ENCODE data around the gene LGR6. TPM values are rescaled to one million over a fixed set of nuclear protein-coding genes. Genes with fewer than 3 reads are reported as not detected.

The LGR6 gene
- polyA plus RNA-seq, 1 donor from 2014 or later: not detected

DNA sequence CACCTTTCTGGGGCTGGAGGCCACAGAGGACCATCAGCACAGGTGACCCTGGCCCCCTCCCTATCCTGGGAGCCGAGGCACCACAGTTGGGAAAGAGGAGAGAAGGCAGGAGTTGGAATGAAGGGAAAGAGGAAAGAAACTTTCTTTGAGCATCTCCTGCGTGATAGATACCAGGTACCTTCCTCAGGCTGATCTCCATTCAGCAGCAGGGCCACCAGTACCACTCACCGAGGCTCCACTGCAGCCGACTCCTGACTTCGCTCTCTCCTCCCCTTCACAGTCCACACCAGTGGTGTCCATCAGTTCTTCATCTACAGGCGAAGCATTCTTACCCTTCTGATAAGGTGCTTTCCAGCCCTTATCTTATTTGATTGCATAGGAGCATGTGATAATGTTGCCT lies 55.3 kb downstream of the LGR6 start:
- no peaks in the 10 kb centered on the region for H3K9me2 ChIP-seq (ENCODE audit: insufficient read depth, low read length)
- H3K4me3 ChIP-seq (ENCODE audit: low read length): no peak overlapping the region
- no peaks in the 10 kb centered on the region for H3K36me3 ChIP-seq (ENCODE audit: insufficient read depth, low read length)
- no peak overlapping the region for H3K27ac ChIP-seq (ENCODE audit: low read length)
- H2AFZ ChIP-seq (ENCODE audit: low read depth, low read length): no peak overlapping the region
- H3K4me2 ChIP-seq (ENCODE audit: low read length): no peak overlapping the region
- H3K79me2 ChIP-seq (replicated peaks; ENCODE audit: insufficient read depth, low read length): no peaks in the 10 kb centered on the region
- no peak overlapping the region for H3K9ac ChIP-seq (ENCODE audit: low read length)
- no peaks in the 10 kb centered on the region for H3F3A ChIP-seq (ENCODE audit: insufficient read depth, low read length, poor library complexity, severe bottlenecking)
- H4K20me1 ChIP-seq (ENCODE audit: insufficient read depth): no peaks in the 10 kb centered on the region
- no peak for TF ChIP-seq TAF1 (IDR thresholded peaks at IDR 0.05; ENCODE audit: low read depth)
- TF ChIP-seq EP300 (conservative IDR thresholded peaks at IDR 0.05; ENCODE audit: poor library complexity, severe bottlenecking): no peak
- TF ChIP-seq, protein P1, sequence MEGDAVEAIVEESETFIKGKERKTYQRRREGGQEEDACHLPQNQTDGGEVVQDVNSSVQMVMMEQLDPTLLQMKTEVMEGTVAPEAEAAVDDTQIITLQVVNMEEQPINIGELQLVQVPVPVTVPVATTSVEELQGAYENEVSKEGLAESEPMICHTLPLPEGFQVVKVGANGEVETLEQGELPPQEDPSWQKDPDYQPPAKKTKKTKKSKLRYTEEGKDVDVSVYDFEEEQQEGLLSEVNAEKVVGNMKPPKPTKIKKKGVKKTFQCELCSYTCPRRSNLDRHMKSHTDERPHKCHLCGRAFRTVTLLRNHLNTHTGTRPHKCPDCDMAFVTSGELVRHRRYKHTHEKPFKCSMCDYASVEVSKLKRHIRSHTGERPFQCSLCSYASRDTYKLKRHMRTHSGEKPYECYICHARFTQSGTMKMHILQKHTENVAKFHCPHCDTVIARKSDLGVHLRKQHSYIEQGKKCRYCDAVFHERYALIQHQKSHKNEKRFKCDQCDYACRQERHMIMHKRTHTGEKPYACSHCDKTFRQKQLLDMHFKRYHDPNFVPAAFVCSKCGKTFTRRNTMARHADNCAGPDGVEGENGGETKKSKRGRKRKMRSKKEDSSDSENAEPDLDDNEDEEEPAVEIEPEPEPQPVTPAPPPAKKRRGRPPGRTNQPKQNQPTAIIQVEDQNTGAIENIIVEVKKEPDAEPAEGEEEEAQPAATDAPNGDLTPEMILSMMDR (IDR thresholded peaks at IDR 0.05; ENCODE audit: poor library complexity, severe bottlenecking): no peak
- TF ChIP-seq MXI1 (conservative IDR thresholded peaks at IDR 0.05; ENCODE audit: poor library complexity, severe bottlenecking): no peak
- no peak for TF ChIP-seq SMC3 (conservative IDR thresholded peaks at IDR 0.05; ENCODE audit: poor library complexity)
- no peak for TF ChIP-seq RAD21 (conservative IDR thresholded peaks at IDR 0.05)
- no peak for TF ChIP-seq POLR2AphosphoS5 (IDR thresholded peaks at IDR 0.05)
- TF ChIP-seq EZH2 (IDR thresholded peaks at IDR 0.05; ENCODE audit: borderline replicate concordance, insufficient read depth, low read length, poor library complexity, severe bottlenecking): no peak
- TF ChIP-seq, protein P2, sequence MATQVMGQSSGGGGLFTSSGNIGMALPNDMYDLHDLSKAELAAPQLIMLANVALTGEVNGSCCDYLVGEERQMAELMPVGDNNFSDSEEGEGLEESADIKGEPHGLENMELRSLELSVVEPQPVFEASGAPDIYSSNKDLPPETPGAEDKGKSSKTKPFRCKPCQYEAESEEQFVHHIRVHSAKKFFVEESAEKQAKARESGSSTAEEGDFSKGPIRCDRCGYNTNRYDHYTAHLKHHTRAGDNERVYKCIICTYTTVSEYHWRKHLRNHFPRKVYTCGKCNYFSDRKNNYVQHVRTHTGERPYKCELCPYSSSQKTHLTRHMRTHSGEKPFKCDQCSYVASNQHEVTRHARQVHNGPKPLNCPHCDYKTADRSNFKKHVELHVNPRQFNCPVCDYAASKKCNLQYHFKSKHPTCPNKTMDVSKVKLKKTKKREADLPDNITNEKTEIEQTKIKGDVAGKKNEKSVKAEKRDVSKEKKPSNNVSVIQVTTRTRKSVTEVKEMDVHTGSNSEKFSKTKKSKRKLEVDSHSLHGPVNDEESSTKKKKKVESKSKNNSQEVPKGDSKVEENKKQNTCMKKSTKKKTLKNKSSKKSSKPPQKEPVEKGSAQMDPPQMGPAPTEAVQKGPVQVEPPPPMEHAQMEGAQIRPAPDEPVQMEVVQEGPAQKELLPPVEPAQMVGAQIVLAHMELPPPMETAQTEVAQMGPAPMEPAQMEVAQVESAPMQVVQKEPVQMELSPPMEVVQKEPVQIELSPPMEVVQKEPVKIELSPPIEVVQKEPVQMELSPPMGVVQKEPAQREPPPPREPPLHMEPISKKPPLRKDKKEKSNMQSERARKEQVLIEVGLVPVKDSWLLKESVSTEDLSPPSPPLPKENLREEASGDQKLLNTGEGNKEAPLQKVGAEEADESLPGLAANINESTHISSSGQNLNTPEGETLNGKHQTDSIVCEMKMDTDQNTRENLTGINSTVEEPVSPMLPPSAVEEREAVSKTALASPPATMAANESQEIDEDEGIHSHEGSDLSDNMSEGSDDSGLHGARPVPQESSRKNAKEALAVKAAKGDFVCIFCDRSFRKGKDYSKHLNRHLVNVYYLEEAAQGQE (IDR thresholded peaks at IDR 0.05; ENCODE audit: borderline replicate concordance): no peak
- H3K27me3 ChIP-seq (ENCODE audit: insufficient read depth, low read depth, low read length): no peaks in the 10 kb centered on the region
- H3K9me3 ChIP-seq (ENCODE audit: low read length): no peaks in the 10 kb centered on the region

DNA sequence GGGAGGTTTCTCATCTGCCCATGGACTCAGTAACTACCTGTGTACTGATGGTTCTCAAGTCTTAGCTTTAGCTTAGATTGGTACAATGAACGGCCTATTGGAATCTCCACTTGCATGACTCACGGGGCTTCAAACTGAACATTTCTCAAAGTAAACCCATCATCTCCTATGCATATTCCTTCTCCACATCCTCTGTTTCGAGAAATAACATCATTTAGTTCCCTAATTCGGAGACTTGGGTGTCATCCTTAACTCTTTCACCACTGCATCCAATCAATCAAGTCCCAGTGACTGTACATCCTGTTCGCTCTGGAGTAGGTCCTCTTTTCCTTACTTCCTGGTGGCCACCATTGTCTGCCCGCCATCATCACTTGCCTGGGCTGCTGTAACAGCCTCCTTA lies 55.8 kb downstream of the LGR6 start:
- H3K4me3 ChIP-seq (ENCODE audit: low read length): no peak overlapping the region
- no peak overlapping the region for H3K27ac ChIP-seq (ENCODE audit: low read length)
- no peaks in the 10 kb centered on the region for H3K79me2 ChIP-seq (replicated peaks; ENCODE audit: insufficient read depth, low read length)
- no peak overlapping the region for H3K4me2 ChIP-seq (ENCODE audit: low read length)
- H3K36me3 ChIP-seq (ENCODE audit: insufficient read depth, low read length): no peaks in the 10 kb centered on the region
- no peaks in the 10 kb centered on the region for H3K27me3 ChIP-seq (ENCODE audit: insufficient read depth, low read depth, low read length)
- no peaks in the 10 kb centered on the region for H3K9me3 ChIP-seq (ENCODE audit: low read length)
- TF ChIP-seq, protein P1 (IDR thresholded peaks at IDR 0.05; ENCODE audit: poor library complexity, severe bottlenecking): no peak
- no peak for TF ChIP-seq MXI1 (conservative IDR thresholded peaks at IDR 0.05; ENCODE audit: poor library complexity, severe bottlenecking)
- TF ChIP-seq RAD21 (conservative IDR thresholded peaks at IDR 0.05): no peak
- H3F3A ChIP-seq (ENCODE audit: insufficient read depth, low read length, poor library complexity, severe bottlenecking): no peaks in the 10 kb centered on the region
- H4K20me1 ChIP-seq (ENCODE audit: insufficient read depth): no peaks in the 10 kb centered on the region
- no peaks in the 10 kb centered on the region for H3K9me2 ChIP-seq (ENCODE audit: insufficient read depth, low read length)
- H2AFZ ChIP-seq (ENCODE audit: low read depth, low read length): no peak overlapping the region
- H3K9ac ChIP-seq (ENCODE audit: low read length): no peak overlapping the region
